ENCODE data around the gene NBEAL1. TPM values are rescaled to one million over a fixed set of nuclear protein-coding genes. Genes with fewer than 3 reads are reported as not detected.
"Not testable (repeated sequence)": the region's sequence is repeated elsewhere in the genome, so short reads cannot be mapped to it uniquely, and the experiment has no call there.

Gene NBEAL1
- total RNA-seq, 2 donors from 2014 or later = 99.2 to 119 TPM

GRCh38 chr2:203083328-203083727 lies 68.7 kb downstream of the NBEAL1 start:
- Histone ChIP-seq H3K4me1 (ENCODE audit: control insufficient read depth in 1 of 2, low read depth in 2 of 2) (peaks cover 10 to 14% of the 10 kb centered on the region in 2 donors), H3K4me3 (no peak overlapping the region), H3K27ac (no peak overlapping the region), H3K36me3 (peaks cover 9% of the 10 kb centered on the region), H3K9me3 (no peaks in the 10 kb centered on the region), H3K27me3 (replicated peaks; ENCODE audit: insufficient read depth) (no peaks in the 10 kb centered on the region)
- ATAC-seq (ENCODE audit: insufficient number of reproducible peaks, low FRiP score, low read depth) = no peak
- DNase-seq (ENCODE audit: low spot score) = no peak
- TF ChIP-seq CTCF (IDR thresholded peaks at IDR 0.05) = no peak

- not testable (repeated sequence) for ATAC-seq (ENCODE audit: insufficient number of reproducible peaks, low FRiP score, low read depth); H3K4me3 ChIP-seq; H3K27ac ChIP-seq; H3K9me3 ChIP-seq; DNase-seq (ENCODE audit: low spot score); H3K36me3 ChIP-seq; H3K27me3 ChIP-seq (replicated peaks; ENCODE audit: insufficient read depth)
- H3K4me1 ChIP-seq (ENCODE audit: control insufficient read depth in 1 of 2, low read depth in 2 of 2) = peaks cover 7 to 14% of the 10 kb centered on the region in 2 donors
These were observed 71.7 kb downstream of the NBEAL1 start for GRCh38 chr2:203086381-203086780.

DNA sequence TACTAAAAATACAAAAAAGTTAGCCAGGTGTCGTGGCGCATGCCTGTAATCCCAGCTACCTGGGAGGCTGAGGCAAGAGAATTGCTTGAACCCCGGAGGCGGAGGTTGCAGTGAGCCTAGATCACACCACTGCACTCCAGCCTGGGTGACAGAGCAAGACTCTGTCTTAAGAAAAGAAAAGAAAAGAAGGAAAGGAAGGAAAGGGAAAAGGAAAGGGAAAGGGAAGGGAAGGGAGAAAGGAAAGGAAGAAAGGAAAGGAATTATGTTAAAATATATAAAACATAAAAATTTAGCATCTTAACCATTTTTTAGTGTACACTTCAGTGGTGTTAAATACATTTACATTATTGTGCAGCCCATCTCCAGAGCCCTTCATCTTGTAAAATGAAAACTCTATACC lies 76.0 kb downstream of the NBEAL1 start:
- not testable (repeated sequence) for H3K27ac ChIP-seq; H3K27me3 ChIP-seq (replicated peaks; ENCODE audit: insufficient read depth); DNase-seq (ENCODE audit: low spot score); H3K4me1 ChIP-seq (ENCODE audit: control insufficient read depth in 1 of 2, low read depth in 2 of 2); ATAC-seq (ENCODE audit: insufficient number of reproducible peaks, low FRiP score, low read depth); H3K4me3 ChIP-seq; H3K36me3 ChIP-seq; H3K9me3 ChIP-seq

DNA sequence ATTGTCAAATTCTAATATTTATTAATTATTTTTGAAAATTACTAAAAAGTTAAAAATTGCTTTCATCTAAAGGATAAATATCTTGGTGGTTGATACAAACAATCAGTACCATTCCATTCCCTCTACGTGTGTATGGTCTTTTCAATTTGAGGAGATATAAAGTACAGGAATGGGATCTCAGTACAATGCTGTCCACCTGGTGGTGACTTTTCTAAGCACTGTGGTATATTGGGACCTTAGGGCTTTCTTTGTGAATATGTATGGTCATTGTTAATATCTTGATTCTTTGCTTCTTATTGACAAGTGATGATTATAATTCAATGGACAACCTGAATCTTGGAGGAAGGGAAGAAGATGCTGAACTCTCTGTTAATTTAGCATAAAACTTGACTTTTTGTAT lies 83.1 kb downstream of the NBEAL1 start:
- peaks cover 14% of the 10 kb centered on the region for H3K36me3 ChIP-seq

DNA sequence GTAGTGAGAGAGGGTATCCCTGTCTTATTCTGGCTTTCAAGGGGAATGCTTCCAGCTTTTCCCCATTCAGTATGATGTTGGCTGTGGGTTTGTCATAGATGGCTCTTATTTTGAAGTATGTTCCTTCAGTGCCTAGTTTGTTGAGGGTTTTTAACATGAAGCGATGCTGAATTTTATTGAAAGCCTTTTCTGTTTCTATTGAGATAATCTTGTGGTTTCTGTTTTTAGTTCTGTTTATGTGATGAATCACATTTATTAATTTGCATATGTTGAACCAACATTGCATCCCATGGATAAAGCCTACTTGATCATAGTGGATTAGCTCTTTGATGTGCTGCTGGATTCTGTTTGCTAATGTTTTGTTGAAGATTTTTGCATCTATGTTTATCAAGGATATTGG lies 87.7 kb downstream of the NBEAL1 start:
- ATAC-seq (ENCODE audit: insufficient number of reproducible peaks, low FRiP score, low read depth); H3K27me3 ChIP-seq (replicated peaks; ENCODE audit: insufficient read depth); H3K9me3 ChIP-seq; H3K4me3 ChIP-seq; H3K4me1 ChIP-seq (ENCODE audit: control insufficient read depth in 1 of 2, low read depth in 2 of 2); H3K27ac ChIP-seq; DNase-seq (ENCODE audit: low spot score): not testable (repeated sequence)
- H3K36me3 ChIP-seq = peaks cover 23% of the 10 kb centered on the region

More for the DNA sequence above, 83.1 kb downstream of the NBEAL1 start:
- TF ChIP-seq CTCF (IDR thresholded peaks at IDR 0.05) = peak; percentile 31
- DNase-seq (ENCODE audit: low spot score) (no peak), ATAC-seq (ENCODE audit: insufficient number of reproducible peaks, low FRiP score, low read depth) (no peak)
- Histone ChIP-seq H3K4me1 (ENCODE audit: control insufficient read depth in 1 of 2, low read depth in 2 of 2) (no peaks in the 10 kb centered on the region), H3K27me3 (replicated peaks; ENCODE audit: insufficient read depth) (no peaks in the 10 kb centered on the region), H3K4me3 (no peak overlapping the region), H3K9me3 (no peaks in the 10 kb centered on the region), H3K27ac (no peak overlapping the region)

DNA sequence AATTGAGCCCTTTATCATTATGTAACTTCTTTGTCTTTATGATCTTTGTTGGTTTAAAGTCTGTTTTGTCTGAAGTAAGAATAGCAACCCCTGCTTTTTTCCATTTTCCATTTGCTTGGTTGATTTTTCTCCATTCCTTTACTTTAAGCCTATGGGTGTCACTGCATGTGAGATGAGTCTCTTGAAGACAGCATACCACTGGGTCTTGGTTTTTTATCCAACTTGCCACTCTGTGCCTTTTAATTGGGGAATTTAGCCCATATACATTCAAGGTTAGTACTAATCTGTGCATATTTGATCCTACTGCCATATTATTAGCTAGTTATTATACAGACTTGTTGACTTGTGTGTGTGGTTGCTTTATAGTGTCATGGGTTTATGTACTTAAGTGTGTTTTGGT lies 89.6 kb downstream of the NBEAL1 start:
- Histone ChIP-seq H3K9me3 (peaks cover 7% of the 10 kb centered on the region), H3K27me3 (replicated peaks; ENCODE audit: insufficient read depth) (no peaks in the 10 kb centered on the region), H3K4me3 (no peak overlapping the region), H3K27ac (no peak overlapping the region), H3K36me3 (peaks cover 32% of the 10 kb centered on the region), H3K4me1 (ENCODE audit: control insufficient read depth in 1 of 2, low read depth in 2 of 2) (no peaks in the 10 kb centered on the region)
- no peak for TF ChIP-seq CTCF (IDR thresholded peaks at IDR 0.05)
- ATAC-seq (ENCODE audit: insufficient number of reproducible peaks, low FRiP score, low read depth) = no peak
- no peak for DNase-seq (ENCODE audit: low spot score)

DNA sequence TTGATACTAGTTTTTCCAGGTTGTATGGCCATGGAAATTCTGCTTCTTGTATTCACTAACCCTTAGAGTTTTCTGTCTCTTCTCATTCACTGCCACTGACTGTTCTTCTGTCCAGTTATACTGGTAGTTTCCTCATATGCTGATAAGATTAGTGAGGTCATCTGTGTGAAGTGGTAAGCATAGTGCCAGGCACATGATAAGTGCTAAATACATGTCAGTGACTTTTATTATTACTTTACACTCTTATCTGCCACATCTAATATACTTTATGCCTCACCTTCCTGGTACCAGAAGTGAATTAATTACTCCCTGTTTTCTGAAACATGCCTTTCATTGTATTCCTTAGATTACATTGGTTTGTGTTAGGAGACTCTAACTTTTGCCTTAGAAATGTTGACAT lies 91.3 kb downstream of the NBEAL1 start:
- ATAC-seq (ENCODE audit: insufficient number of reproducible peaks, low FRiP score, low read depth) (no peak), DNase-seq (ENCODE audit: low spot score) (no peak)
- Histone ChIP-seq H3K4me1 (ENCODE audit: control insufficient read depth in 1 of 2, low read depth in 2 of 2) (no peaks in the 10 kb centered on the region), H3K4me3 (no peak overlapping the region), H3K27me3 (replicated peaks; ENCODE audit: insufficient read depth) (no peaks in the 10 kb centered on the region), H3K9me3 (peaks cover 7% of the 10 kb centered on the region), H3K27ac (no peak overlapping the region), H3K36me3 (peaks cover 39% of the 10 kb centered on the region)
- TF ChIP-seq CTCF (IDR thresholded peaks at IDR 0.05) = no peak

- H3K36me3 ChIP-seq = peaks cover 47% of the 10 kb centered on the region
- not testable (repeated sequence) for H3K9me3 ChIP-seq; H3K27me3 ChIP-seq (replicated peaks; ENCODE audit: insufficient read depth); H3K4me3 ChIP-seq; H3K27ac ChIP-seq; DNase-seq (ENCODE audit: low spot score); H3K4me1 ChIP-seq (ENCODE audit: control insufficient read depth in 1 of 2, low read depth in 2 of 2); ATAC-seq (ENCODE audit: insufficient number of reproducible peaks, low FRiP score, low read depth)
These were observed 95.8 kb downstream of the NBEAL1 start for GRCh38 chr2:203110496-203110895.
